ENCODE measurements around the gene BTBD9.

The BTBD9 gene

GRCh38 chr6:38169221-38169976 lies 470.3 kb downstream of the BTBD9 start:
- DNase-seq = no peak

DNA sequence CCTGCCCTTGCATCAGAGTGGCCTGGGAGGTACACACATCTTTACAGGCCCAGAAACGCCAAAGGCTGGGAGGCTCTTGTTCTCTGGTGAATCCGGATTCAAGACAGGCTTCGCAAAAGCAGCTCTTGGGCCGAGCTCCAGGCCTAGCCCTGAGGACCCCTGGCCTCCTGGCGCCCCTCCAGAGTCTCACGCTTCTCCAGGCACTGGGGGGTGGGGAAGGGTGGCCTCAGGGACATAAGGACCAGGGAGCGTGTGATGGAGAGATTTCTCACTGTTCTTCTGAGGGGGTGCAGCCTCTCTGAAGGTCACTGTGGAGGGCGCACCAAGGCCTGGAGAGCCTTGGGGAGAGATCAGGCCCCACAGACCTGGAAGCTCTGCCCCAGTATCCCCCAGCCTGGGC lies 471.0 kb downstream of the BTBD9 start:
- DNase-seq = no peak

DNA sequence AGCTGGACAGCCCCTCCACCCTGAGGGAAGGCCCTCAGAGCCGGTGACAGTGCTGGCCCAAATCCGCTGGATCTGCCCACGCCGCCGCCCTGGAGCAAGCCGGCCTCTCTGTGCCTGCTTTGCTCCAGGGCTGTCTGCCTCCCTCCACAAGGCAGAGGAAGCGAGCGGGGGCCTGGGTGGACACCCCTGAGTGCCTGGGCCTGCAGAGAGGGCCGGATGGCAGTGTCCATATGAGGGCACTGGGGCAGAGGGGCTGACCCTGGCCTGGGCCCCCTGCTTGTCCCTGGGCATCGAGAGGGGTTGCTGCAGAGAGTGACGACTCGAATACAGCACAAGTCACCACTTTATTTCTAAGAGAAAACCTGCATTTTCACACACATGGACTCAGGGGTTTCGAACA lies 471.6 kb downstream of the BTBD9 start:
- DNase-seq = no peak

- no peak for DNase-seq
Measured at GRCh38 chr6:38167598-38167997, 472.1 kb downstream of the BTBD9 start.

GRCh38 chr6:38166411-38167240 lies 473.1 kb downstream of the BTBD9 start:
- no peak for DNase-seq

DNA sequence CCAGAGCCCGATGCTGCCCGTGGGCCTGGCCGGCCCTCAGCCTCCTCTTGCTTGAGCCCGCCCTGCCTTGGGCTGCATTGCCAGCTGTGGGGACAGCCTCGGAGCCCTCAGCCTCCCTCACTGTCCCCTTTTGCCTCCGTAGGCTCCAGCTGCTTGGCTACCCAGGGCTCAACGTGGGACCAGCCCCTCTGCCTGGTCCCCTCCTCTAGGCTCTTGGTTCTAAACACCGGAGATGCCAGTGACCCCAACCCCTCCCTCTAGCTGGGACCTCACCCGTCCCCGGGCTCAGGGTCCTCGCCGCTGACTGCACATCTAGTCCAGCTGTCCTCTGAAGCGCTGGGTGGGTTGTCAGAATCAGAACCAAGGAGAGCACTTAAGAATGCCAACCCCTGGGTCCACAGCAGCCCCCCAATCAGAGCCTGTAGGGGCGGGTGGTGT lies 475.0 kb downstream of the BTBD9 start:
- DNase-seq = no peak

DNA sequence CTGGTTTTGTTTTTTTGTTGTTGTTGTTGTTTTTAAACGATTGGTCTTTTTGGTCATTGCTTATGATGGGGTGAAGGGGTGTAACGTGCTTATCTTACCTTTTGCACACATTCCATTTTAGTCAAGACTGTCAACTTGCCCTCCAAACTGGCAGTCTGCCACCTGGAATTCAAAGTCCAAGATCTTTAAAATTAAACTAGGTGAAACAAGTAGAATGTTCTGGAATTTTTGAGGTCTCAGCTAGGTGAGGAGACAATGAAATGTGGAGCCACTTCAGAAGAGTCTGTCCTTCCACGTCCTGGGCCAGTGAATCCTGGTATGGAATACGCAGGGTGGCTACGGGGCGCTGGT lies 475.6 kb downstream of the BTBD9 start:
- no peak for DNase-seq

DNA sequence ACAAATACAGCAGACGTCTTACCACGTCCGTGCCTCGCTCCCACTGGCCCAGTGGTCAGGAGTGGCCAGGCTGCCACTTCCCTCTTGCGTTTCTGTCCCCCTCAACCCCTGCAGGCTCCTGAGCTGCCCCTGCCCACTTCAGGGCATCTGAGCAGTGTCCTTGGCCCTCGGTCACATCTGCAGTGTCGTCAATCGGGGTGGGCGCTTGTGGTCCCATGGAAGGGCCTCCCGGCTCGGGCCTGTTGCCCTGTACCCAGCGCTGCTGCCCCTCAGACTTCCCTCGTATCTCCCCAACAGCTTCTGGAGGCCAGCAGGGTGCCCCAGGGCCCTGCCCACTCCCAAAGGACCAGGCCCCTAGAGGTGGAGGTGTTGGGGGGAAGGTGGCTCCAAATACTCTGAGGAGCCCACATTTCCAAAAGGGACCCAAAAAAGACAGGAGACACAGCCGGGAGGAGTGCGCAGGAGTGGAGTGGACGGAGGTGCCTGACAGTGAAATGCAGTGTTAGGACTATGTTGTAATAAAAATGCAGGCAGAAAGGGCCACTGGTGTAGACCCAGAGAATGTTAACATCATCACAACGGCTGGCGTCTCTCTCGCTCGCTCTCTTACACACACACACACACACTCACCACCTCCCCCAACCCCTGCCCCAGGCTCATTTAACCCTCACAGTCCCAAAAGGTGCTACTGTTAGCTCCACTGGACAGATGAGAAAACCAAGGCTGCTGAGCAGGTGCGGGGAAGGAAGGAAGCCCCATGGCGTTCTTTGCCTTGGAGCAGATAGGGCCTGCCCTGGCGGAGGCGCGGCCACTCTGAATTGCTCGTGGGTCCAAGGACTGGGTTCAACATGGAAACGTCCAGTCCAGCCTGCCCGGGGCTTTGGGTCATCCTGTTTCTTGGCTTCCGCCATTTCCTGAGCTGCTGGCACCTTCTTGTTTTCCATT lies 476.3 kb downstream of the BTBD9 start:
- DNase-seq = no peak

- no peak for DNase-seq
Measured at GRCh38 chr6:38162493-38163185, 477.1 kb downstream of the BTBD9 start.

DNA sequence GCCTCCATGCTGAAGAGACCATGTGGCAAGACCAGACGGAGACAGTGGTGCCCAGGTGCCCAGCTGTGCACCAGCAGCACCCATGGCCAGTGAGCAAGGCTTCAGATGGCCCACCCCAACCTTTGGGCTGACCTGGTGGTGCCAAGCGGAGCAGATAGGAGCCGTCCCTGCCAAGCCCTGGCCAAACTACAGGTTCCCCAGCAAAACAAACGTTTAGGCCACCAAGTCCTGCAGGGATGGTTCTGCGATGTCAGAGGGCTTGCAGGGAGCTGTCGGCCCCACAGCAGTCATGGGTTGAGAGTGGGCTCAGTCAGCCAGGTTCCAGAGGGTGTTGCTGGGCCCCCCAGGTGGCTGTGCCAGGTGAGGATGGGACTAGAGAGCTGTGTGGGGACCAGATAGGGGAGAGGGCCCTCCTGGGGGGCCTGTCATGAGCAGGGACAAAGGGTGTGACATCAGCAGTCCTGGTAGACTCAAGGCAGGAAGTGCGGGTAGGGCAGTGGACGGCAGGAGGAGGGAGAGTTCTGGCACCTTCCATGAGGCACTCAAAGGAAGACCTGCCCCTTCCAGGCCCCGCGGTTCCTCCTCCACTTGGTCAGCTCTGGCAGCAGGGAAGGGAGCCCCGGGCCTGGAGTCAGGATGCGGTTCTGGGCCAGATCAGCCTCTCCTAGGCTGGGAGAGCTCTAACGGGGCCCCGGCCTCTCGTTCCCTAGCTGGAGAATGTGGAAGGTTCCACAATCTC lies 477.8 kb downstream of the BTBD9 start:
- no peak for DNase-seq

DNA sequence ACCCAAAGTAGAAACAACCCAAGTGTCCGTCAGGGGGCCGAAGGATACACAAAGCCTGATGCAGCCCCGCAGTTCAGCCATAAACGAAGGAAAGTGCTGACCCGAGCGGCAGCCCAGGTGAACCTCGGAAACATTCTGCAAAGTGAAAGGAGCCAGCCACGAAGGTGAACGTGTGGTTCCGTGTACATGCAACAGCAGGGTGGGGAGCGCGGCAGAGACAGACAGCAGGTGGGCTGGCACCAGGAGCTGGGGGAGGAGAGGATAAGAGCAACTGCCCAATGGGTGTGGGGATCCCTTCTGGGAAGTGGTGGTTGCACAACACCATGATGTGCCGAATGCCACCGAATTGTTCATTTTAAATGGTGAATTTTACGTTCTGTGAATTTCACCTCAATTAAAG lies 478.4 kb downstream of the BTBD9 start:
- no peak for DNase-seq

- no peak for DNase-seq
Measured at GRCh38 chr6:38160831-38161230, 478.9 kb downstream of the BTBD9 start.

- no peak for DNase-seq
Measured at GRCh38 chr6:38159596-38159995, 480.1 kb downstream of the BTBD9 start.

- no peak for DNase-seq
Measured at GRCh38 chr6:38158762-38159350, 480.9 kb downstream of the BTBD9 start.

- DNase-seq = no peak
Measured at GRCh38 chr6:38157905-38158304, 481.8 kb downstream of the BTBD9 start.

- no peak for DNase-seq
Measured at GRCh38 chr6:38156818-38157565, 482.7 kb downstream of the BTBD9 start.

DNA sequence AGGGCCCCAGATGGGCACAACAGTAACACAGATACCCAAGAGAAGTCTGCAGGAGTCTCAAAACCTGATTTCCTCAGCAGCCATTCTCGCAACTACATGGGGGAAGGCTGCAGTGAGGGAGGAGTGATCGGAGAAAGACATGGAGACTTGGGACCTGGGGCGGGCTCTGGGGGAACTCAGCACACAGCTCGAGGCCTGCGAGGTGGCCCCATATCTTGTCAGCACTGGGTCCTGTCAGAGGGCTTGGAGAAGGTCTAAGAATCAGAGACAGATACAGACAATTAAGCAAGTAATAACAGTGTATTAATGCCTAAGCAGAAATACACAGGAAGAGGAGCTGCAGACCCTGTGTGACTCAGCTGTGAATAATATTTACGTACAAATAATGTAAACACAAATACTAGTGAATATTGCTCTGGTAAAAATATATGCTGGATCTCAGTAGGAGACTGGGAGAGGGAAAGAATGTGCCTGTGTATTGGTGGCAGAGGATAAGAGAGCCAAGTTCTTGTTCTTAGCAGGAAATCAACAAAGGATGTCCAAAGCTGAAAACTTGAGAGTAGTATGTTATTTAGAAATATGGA lies 484.0 kb downstream of the BTBD9 start:
- DNase-seq = no peak

DNA sequence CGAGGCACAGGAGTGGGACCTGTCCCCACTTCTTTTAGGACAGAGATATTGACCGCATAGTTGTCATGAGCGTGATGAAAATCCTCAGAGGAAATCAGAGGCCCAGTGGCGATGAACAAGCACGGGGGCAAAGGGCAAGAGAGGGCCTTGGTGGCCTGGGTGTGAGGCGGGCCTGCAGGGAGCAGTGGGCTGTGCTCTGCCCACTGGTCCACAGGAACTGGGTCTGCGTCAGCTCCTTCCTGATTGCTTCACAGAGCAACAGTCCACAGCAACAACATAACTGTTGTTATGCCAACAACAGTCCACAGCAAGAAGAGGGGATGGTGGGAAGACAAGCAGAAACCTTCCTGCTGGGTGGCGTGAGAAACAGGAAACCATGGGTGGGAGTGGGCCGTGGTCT lies 484.6 kb downstream of the BTBD9 start:
- no peak for DNase-seq

DNA sequence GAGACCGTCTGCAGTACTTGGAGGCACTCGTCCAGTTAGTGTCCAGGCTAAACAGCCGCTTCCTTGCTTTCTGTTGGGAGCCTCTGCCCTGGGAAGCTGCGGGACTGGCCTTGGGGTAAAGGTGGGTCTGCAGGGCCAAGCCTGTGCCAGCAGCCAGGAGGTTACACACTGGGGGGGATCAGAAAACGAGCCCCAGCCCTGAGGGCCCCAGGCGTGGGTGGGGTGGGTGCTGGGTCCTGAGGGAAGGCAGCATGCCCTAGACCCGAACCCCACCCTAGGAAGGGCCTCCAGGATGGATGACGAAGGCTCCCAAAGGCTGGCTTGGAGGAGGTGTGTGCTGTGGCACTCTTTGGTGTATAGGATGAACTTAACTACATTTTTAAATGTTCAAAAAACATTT lies 485.0 kb downstream of the BTBD9 start:
- no peak for DNase-seq

- DNase-seq = no peak
Measured at GRCh38 chr6:38153798-38154345, 485.9 kb downstream of the BTBD9 start.
